Activated CD4-positive, alpha-beta T cell treated with anti-CD3 and anti-CD28 coated beads, Interleukin-2, amount 50 U/mL, for 4 hours (primary cell): ENCODE data around the gene DNAJB6.

ENCODE experiments used
- DNase-seq, 2 experiments: peaks; one replicate each; pipeline ENCODE4 v3.0.0-alpha.2; 2020

The DNAJB6 gene

DNA sequence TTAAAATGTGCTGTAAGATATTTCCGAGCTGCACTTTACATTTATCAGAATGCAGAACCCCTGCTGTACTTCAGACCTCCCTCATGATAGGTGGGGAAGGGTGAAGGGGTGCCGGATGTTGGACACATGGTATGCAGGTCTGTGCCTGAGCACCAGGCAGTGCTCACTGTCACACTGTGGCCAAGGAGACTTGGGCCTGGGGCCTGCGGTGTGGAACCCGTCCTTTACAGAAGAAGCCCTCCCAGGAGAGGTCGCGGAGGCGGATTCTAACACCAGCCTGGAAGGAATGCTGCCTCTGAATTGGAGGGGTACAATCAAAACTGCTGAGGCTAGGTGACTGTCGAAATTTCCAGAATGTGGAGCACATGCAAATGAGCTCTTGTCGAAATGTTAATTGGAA is 34.5 kb downstream of the DNAJB6 start:
- DNase-seq: no peak

DNA sequence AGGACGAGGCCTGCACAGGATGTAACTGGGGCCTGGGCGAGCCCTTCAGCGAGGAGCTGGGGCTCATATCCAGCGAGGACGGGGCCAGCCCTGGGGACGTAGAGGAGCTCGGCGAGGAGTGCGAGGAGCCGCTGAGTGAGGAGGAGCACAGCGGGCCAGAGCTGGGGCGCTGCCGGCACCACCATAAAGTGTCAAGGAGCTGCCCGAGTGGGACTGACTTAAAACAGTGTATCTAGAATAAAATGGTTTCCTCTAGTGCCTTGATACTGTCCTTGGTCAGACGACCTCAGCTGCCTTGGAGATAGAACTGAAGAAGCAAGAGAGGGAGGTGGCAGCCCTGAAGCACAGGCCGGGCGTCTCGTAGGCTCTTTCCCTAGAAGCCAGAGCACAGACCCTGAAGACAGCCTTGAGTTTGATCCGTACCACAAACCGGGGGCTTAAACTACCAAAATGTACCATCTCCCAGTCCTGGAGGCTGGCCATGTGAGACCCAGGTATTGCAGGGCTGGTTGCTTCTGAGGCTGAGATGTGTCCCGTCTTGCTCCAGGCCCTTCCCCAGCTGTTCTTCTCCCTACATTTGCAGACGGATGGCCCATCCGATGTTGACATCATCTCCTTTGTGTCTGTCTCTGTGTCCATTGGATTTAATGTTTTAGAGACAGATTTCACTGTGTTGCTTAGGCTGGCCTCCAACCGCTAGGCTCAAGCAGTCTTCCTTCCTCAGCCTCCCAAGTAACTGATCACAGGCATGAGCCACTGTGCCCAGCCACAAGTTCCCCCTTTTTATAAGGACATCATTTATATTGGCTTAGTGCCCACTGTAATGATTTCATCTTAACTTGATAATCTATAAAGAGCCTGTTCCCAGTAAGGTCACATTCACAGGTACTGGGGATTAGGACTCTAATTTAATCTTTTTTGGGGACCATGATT is 35.8 kb downstream of the DNAJB6 start:
- DNase-seq: no peak

DNA sequence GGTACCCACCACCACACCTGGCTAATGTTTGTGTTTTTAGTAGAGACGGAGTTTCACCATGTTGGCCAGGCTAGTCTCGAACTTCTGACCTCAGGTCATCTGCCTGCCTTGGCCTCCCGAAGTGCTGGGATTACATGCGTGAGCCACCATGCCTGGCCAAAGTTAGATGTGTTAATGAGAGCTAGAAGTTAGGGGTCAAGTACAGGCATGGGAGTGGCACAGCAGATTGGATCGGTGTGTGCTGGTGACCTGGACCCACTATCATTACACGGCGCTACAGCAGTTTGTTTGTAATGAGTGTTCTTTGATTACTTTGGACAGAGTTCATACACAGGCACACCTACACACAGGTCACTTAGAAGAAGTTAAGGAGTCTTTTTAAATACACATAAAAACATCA is 36.7 kb downstream of the DNAJB6 start:
- no peak for DNase-seq

DNA sequence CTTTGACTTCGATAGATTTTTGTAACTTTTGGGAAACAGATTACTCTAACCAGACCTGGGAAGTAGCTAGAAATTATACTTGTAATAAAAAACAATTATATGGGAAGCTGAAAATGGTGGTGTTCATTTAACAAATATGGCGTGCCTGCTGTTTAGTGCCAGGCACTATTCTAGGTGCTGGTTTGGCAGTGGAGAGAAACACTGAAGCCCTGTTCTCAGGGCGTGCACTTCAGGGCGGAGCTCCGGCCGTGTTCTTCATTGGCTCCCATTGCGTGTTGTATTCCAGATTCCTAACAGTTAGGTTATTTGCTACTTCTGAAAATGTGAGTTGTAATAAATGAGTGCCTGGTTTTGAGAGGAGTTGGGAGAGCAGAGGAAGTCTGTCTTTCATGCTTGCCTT is 38.6 kb downstream of the DNAJB6 start:
- no peak for DNase-seq

DNA sequence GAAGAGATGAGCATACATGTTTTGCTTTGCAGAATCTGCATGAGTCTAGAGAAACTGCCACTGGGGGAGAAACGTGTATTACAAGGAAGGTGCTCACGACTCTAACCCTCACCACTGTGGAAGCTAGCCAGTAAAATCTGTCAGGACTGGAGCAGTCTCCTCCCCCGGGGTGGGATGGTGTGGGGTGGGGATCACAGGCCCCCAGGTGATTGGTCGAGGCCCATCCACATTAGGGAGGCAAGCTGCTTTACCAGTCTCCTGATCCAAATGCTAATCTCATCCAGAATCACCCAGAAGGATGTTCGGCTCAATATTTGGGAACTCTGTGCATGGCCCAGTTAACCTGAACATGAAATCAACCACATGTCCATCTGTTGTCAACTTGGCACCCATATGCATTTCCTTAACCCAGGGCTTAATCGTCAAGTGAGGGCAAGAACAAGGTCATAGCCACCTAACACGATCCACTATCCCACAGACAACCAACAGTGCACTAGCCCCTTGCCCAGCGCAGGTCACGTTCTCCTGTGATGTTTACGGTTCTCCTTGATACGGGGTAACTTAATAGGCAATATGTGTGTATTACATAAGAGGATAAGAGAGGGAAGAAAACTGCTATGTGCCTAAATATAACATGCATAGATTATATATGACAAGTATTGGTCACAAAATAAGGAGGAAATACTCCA is 40.8 kb downstream of the DNAJB6 start:
- no peak for DNase-seq

DNA sequence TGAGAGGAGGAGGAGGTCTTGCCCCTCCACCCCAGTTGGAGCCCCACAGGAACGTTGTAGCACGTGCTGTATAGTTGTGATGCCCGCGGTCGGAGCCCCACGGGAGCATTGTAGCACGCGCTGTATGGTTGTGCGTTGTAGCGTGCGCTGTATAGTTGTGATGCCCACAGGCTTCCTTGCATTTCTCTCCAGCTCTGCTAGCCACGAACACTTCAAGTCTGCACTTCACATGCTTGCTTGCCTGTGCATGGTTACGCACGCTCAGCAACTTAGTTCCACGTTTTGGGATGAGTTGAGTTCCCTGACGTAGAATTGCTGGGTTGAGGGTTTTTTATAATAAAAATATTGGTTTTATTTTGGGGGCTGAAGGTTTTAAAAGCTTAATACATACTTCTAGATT is 41.6 kb downstream of the DNAJB6 start:
- no peak for DNase-seq

DNA sequence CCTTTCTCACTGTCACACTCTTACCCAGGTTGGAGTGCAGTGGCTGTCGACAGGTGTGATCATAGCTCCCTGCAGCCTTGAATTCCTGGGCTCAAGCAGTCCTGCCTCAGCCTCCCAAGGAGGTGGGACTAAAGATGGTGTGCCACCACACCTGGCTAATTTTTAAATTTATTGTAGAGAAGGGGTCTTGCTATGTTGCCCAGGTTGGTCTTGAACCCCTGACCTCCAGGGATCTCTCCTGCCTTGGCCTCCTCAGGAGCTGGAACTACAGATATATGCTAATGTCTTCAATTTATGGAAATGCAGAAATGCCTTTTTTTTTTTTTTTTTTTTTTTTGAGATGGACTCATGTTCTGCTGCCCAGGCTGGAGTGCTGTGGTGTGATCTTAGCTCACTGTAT is 42.7 kb downstream of the DNAJB6 start:
- DNase-seq: no peak

DNA sequence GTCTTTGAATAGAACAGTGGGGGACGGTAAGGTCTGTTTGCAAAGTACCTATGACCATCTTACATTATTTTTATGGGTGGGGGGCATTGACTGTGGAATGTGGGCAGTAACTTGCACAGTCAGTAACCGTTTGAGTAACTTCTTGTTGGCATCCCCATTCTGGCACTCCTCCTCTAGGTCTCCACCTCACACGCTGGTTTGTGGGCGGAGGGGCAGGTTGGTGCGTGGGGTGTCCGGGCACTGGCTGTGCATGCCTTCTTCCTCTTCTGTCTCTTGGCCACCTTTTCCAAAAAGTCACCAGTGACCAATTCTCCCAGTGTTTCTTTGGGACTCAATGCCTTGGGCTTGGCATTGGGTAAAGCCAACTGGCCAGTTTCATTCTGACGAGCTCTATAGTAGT is 43.6 kb downstream of the DNAJB6 start:
- DNase-seq: no peak

DNA sequence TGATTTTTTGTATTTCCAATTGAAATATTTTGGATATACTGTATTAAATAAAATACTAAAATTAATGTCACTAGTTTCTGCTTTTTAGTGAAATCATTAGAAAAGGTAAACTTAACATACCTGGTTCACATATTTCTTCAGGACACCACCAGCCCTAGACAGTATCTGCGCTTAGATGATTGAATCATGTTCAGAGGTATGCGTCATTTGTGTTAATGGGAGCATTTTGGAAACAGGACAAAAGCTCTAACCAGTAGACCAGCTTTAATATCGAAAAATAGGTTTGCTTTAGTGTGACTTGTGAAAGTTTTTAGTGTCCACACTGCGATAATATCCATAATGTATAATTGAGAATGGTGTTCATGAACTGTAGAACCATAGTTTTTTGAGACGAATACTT is 47.1 kb downstream of the DNAJB6 start:
- no peak for DNase-seq

DNA sequence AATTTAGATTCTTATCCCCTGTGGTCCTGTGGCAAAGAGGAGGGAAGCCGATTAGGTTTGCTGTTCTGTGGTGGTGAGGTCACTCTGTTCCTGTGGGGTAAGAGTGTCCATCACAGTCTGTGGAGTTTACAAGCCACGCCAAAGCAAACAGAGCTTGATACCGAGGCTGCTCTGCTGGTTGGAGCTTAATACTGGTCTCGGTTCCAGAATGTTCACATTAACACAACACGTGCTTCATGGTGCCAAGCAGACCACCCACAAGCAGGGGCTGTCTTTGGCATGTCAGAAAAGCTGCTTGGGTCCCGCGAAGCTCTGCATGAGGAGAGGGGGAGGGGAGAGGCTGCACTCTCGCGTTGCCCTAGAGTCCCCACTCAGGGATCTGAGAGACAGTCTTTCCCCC is 47.5 kb downstream of the DNAJB6 start:
- DNase-seq: no peak

DNA sequence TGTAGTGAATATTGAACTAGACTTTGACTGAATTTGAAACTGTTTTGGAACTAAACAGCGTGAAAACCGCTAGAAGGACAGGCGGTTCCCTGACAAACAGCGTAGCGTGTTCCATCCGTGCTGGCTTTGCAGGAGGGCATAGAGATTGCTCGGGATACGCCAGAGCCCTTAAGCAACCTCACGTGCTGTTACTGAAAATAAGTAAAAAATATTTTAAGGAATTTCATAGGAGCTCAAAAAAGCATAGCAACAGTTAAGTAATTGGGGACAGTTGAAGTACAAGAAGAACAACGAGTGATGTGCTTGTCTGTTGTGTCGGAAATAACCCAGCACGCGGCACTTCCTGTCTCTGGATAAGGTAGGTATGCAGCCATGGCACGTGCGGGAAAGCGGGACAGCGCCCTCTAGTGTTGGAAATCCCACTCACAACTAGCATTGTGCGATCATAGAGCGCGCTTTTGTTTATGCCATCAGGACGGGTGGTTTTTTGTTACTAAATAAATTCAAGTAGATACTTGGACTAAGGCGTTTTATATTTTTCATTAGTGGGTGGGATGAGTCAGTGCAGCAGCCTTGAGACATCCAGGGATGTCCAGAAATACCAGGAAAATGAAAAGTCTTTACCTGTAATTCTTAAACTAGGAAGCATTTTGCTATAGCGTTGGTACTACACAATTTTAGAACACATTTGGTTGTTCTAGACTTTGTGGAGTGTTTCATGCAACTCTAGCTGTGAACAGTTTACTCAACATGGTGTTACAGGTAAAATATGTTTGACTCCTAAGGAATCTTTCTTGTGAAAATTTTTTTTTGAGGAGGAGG is 50.4 kb downstream of the DNAJB6 start:
- DNase-seq: peak; percentile 82 to 87

DNA sequence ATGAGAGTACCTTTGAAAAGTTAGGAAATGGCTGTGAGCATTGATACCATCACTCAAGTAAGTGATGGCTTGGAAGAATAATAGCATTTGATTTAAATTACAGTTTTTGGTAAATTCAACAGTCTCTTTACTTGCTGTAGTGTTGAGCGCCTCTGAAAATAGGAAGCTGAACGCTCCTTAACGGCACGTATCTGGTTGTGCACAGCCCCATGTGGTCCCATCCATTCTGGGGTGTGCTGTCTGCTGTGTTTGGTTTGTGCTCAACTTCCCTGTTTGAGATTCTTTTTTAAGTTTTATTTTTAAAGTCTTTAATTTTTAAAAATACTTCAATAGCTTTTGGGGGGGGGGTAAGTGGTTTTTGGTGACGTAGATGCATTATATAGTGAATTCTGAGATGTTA is 51.5 kb downstream of the DNAJB6 start:
- no peak for DNase-seq

DNA sequence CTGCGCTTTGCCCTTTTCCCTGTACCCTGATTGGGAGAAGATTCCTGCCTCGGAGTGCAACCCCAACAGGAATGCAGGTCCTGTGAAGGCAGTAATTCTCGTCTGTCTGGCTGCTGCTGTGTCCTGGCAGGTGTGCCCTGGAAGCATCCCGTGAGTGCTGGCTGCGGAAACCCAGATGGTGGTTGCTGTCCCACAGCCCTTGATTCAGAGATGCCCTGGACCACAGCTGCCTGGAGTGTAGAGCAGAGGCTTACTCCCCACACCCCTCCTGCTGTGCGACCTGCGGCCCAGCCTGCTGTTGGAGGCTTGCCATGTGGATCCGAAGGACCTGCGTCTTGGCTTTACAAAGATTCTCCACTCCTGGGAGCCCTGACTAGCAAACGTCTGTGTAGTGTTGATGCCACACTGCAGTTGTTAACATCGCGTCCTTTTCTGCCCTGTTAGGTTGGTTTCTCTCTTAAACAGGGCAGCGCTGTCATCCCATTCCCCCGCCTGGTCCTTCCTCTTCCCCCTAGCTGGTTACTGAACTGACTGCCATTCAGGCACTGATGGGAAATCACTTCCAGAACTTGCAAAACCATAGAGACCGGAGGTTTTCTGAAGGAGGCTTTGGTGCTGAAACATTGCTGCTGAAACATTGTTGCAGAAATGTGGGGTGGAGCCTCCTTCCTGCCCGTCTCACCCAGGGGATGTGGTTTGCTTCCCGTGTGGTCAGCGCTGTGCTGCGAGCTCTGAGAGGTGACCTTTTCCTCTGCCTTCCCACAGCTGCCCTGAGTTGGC is 53.3 kb downstream of the DNAJB6 start:
- DNase-seq: no peak

DNA sequence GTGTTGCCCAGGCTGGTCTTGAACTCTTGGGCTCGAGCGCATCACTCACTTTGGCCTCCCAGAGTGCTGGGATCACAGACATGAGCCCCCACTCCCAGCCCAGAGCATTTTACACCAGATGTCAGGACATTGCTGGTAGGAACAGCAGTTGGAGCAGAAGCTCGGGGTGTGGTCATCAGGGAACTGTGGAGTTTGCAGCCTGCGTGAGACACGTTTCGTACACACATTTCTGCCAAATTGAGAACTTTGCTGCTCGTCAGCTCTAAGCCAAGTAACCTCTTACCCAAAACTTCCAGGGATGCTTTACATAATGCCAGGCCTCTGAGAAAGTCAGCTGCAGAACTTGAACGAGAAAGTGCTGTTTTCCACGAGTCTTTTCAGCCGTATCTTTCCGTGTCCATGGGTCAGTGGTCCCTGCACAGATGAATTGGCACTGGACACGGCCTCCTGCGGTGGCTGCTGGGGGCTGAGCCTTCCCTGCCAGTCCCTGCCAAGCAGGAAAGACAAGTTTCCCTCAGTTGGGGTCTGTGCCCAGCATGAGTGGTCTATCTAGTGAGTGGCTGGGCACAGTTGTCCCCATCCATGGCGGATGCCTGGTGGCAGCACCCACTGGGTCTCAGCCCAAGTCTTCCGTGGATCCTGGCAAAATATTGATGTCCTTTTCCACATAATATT is 54.4 kb downstream of the DNAJB6 start:
- no peak for DNase-seq

DNA sequence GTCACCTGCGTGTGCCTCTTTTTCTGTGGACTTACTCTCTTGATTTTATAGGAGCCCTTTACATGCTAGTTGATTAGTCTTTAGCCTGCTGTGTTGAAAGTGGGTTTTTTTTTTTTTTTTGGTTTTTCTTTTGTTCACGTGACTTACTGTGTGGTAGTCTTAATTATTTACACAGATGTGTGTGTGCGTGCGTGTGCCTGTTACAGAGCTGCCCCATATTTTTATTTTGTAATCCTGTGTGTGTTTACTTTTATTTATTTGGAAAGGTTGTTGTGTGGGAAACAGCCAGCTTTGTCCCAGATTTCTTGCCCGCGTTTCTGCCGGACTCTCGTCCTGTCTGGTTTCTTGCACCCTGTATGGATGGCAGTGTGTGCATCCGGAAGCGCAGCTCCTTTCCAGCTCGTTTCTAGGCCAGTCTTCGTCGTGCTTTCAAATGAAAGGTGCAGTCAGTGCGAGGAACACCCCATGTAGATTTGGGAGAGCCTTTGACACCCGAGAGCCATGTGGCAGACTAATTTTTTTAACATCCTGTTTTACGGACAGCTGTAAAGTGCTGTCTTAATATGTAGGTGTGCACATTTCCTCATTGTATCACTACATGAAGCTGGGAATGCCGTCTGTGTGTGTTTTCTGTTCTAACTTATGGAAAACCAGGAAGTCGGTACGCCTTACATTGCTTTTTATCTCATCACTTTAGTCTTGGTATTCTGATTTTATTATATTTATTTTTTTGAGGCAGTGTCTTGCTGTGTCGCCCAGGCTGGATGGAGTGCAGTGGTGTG is 55.6 kb downstream of the DNAJB6 start:
- DNase-seq: no peak

DNA sequence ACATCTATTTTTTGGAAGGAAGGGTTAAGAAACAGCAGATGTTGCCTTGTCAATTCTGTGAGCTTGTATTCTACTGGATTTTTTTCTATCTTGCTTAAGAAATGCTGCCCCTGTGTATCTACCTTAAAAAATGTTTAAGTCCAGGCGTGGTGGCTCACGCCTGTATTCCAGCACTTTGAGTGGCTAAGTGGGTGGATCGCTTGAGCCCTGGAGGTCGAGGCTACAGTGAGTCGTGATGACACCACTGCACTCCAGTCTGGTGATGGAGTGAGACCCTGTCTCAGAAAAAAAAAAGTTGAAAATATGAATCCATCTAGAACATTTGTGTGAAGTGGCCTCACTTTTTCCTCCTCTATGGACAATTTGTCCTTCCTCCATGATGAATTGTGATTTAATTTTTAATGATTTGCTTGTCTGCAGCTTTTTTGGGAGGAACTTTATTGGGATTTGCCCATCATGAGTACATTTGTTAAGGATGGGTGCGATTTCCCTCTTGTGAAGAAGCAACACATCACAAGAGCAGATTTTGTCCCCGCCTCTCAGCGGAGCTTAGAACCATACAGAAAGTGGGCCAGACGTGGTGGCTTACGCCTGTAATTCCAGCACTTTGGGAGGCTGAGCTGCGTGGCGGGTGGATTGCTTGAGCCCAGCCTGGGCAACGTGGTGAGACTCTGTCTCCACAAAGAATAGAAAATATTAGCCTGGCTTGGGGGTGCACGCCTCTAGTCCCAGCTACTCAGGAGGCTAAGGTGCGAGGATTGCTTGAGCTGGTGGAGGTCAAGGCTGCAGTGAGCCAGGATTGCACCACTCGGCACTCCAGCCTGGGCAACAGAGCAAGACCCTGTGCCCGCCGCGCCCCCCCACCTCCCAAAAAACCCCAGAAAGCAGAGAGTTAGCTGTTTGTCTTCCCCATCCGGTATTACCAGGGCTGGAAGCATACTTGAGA is 57.7 kb downstream of the DNAJB6 start:
- DNase-seq: no peak

DNA sequence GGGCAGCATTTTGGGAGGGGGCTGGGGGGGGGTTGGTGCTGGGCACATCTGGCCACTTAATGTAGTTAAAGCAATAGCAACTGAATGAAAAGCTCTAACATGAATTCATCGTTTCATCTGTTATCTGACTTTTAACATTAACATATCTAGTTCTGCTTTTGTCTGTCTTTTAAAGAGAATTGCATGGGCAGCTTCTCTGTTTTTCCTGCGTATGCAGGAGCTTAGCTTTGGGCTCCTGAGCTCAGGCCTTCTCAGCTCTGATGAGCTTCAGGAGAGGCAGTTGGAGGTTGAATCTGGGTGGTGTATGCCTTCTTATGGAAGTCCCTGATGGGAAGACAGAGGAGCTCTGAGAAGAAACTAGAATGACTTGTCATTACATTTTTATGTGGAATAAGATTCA is 58.4 kb downstream of the DNAJB6 start:
- DNase-seq: no peak

DNA sequence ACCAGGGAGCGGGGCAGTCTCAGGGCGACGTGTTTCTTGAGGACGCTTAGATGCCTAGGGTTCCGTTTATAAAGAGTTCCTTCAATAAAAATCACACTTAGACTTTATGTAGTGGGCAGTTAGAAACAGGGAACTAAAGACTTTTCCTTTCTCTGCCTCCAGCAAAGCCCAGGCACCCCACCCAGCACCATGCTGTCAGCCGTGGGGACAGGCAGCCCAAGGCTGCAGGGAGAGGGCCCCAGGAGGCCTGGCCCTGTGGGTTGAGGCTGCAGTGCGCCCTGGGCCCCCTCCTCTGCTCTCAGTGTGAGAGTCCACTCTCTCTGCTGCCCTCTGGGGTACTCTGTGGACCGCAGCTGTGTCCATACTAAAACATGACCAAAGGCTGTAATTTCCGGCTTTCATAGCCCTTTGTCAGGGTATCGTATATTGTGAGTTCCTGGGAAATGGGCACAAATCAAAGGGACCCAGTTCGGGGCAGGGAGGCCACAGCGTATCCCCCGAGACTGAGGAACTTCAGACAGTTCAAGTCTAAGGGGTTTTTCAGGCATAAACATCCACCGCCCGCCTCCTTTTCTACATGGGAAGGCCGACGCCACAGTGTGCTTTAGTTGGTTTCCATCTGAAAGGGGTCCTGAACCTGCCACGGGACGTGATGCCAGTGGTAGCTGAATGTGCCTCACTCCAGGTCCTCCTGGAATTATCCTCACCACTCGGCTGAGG is 59.7 kb downstream of the DNAJB6 start:
- no peak for DNase-seq

DNA sequence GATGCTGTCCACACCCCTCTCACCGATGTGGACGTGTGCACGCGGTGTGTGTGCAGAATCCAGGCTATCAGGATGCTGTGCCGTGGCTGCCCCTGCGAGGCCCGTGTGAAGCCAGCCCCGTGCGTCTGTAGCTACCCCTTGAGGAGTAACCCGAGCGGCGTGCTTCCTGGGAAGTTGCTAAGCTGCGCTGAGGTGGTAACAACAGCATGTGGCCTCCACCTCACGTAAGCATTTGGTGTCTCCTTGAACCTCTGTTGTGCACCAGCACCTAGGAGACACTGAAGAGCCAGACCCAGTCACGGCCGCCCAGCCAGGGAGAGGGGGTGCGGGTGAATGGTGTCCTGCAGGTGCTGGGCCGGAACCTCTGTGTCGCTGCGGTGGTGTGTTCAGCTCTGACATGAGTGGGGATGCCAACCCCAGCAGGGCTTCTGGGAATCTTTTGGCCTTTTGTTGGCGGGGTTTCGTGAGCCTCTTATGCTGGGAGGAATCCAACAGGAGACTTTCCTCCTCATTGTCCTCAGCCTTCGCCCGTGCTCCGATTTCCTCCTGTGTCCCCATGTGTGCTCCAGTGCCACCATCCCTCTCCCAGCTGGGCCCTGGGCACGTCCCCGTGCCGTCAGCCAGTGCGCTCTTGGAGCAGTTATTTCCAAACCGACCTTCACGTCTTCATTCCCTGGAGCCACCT is 60.4 kb downstream of the DNAJB6 start:
- no peak for DNase-seq
